Measurements from ENCODE around the gene PARP3.

PARP3 gene

DNA sequence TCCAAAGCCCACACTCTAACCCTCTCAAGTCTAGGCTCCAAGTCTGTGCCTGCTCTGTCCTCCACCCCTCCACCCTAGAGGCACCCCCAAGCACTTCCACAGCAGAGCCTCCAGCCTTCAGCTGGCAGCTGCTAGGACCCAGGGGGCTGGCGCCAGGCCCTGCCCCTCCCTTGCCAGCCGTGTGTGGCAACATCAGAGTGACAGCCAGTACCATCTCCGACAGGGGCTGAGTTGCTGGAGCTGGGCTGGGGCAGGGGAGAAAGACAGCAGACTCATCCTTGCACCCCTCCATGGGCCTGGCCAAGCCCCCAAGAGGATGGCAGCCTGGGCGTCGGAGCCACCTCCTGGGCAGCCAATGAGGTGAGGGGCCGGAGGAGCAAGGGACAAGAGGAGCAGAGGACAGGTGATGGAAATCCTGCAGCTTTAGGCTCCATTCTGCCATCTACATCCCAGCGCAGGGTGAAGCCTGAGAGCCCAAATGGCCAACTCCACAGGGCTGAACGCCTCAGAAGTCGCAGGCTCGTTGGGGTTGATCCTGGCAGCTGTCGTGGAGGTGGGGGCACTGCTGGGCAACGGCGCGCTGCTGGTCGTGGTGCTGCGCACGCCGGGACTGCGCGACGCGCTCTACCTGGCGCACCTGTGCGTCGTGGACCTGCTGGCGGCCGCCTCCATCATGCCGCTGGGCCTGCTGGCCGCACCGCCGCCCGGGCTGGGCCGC is 13.2 kb downstream of the PARP3 start, which contains the start of gene GPR62:
Gene GPR62, plus strand, starts transcription at position 207 of the 718 bp plus-strand sequence. Its CDS starts 272 bp downstream, at position 479.
- H3K36me3 ChIP-seq (ENCODE audit: insufficient read depth, low read length) = peaks cover 26% of the 10 kb centered on the region
- H3K9ac ChIP-seq (ENCODE audit: low read depth, low read length) = peak within 1 kb of the TSS; percentile 22
- peak within 1 kb of the TSS; percentile 78 for H3K4me2 ChIP-seq (ENCODE audit: low read length)
- peak within 1 kb of the TSS; percentile 49 for H3K4me3 ChIP-seq (ENCODE audit: low read length)
- no peaks in the 10 kb centered on the region for H3K9me3 ChIP-seq (replicated peaks; ENCODE audit: low read length)
- peaks cover 26% of the 10 kb centered on the region for H3K4me1 ChIP-seq (ENCODE audit: control insufficient read depth, insufficient read depth, low read length)
- no peaks in the 10 kb centered on the region for H3K27me3 ChIP-seq (ENCODE audit: control insufficient read depth, insufficient read depth, low read length)

DNA sequence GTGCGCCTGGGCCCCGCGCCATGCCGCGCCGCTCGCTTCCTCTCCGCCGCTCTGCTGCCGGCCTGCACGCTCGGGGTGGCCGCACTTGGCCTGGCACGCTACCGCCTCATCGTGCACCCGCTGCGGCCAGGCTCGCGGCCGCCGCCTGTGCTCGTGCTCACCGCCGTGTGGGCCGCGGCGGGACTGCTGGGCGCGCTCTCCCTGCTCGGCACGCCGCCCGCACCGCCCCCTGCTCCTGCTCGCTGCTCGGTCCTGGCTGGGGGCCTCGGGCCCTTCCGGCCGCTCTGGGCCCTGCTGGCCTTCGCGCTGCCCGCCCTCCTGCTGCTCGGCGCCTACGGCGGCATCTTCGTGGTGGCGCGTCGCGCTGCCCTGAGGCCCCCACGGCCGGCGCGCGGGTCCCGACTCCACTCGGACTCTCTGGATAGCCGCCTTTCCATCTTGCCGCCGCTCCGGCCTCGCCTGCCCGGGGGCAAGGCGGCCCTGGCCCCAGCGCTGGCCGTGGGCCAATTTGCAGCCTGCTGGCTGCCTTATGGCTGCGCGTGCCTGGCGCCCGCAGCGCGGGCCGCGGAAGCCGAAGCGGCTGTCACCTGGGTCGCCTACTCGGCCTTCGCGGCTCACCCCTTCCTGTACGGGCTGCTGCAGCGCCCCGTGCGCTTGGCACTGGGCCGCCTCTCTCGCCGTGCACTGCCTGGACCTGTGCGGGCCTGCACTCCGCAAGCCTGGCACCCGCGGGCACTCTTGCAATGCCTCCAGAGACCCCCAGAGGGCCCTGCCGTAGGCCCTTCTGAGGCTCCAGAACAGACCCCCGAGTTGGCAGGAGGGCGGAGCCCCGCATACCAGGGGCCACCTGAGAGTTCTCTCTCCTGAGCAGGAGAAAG is 14.0 kb downstream of the PARP3 start:
- Histone ChIP-seq H3K4me3 (ENCODE audit: low read length) (peak overlapping the region; percentile 49), H3K9ac (ENCODE audit: low read depth, low read length) (peak overlapping the region; percentile 22), H3K4me2 (ENCODE audit: low read length) (peak overlapping the region; percentile 78), H3K4me1 (ENCODE audit: control insufficient read depth, insufficient read depth, low read length) (peaks cover 26% of the 10 kb centered on the region), H3K36me3 (ENCODE audit: insufficient read depth, low read length) (peaks cover 28% of the 10 kb centered on the region), H3K9me3 (replicated peaks; ENCODE audit: low read length) (no peaks in the 10 kb centered on the region), H3K27me3 (ENCODE audit: control insufficient read depth, insufficient read depth, low read length) (no peaks in the 10 kb centered on the region)

DNA sequence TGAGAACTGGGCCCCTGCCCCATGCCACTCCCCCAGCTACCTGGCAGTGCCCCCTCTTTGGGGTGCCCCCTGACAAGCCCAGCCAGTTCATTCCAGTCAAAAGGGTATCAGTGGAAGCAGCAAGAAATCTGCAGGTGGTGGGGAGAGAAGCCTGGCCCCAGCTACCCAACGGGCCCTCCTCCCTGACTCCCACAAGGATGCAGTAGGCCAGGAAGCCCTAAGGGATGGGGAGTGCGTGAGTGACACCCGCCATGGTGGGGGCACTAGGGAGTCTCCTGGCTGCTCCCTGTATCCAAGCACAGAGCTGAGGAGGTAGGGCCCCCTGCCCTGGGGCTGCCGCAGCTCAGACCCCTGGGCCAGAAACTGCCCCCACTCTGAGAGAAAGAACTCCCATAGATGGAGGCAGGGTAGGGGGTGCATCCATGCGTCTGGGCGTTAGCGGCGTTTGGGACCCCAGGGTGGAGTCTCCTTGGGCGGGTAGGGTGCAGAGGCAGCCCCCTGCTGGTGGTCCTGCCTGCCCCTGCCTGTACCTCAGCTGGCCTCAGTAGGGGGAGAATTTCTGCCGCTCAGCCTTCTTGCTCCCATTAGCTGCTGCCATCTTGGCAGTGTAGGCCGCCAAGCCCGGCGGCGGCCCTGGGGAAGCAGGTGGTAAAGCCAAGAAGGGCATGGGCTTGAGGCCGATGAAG is 15.5 kb downstream of the PARP3 start:
- Histone ChIP-seq H3K4me3 (ENCODE audit: low read length) (no peak overlapping the region), H3K9ac (ENCODE audit: low read depth, low read length) (no peak overlapping the region), H3K36me3 (ENCODE audit: insufficient read depth, low read length) (peaks cover 33% of the 10 kb centered on the region), H3K4me1 (ENCODE audit: control insufficient read depth, insufficient read depth, low read length) (peaks cover 26% of the 10 kb centered on the region), H3K4me2 (ENCODE audit: low read length) (no peak overlapping the region), H3K27me3 (ENCODE audit: control insufficient read depth, insufficient read depth, low read length) (no peaks in the 10 kb centered on the region), H3K9me3 (replicated peaks; ENCODE audit: low read length) (no peaks in the 10 kb centered on the region)

DNA sequence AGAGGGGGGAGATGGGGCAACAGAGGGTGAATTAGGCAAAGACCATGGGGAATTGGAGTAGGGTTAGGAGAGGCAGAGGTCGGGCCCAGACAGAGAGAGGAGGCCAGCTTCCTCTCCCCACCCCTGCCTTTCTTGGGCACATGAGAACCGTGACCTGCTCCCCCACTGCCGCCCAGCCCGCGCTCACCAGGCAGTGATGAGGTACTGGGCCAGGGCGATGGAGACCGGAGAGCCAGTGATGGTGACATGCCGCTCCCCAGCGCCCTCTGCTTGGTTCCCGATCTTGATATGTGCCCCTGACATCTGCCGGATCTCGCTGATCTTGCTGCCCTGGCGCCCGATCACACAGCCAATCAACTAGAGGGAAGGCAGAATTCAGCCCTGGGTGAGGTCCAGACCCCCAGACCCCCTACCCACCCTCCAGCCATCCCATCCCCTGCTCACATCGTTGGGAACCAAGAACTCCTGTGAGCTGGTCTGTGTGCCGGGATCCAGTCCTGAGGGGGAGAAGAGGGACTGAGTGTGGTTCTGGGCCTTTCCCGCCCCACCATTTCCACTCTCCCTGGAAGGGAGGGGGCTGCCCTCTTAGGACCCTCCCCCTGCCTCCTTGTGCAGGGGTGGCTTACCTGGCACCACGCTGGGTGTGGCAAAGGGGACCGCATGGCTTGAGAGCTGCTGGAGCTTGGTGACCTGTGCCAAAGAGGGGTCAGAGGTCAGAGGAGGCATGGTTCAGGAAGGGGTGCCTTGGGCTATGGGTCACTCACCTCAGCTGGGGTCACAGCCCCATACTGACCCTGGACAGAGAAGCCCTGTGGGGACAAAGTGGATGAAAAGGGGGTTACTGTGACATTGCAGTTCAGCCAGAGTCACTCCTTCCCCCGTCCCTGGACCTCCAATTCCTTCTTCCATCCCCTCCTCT is 16.7 kb downstream of the PARP3 start:
- H3K4me3 ChIP-seq (ENCODE audit: low read length) = no peak overlapping the region
- H3K9me3 ChIP-seq (replicated peaks; ENCODE audit: low read length) = no peaks in the 10 kb centered on the region
- no peak overlapping the region for H3K9ac ChIP-seq (ENCODE audit: low read depth, low read length)
- H3K27me3 ChIP-seq (ENCODE audit: control insufficient read depth, insufficient read depth, low read length) = no peaks in the 10 kb centered on the region
- peaks cover 34% of the 10 kb centered on the region for H3K36me3 ChIP-seq (ENCODE audit: insufficient read depth, low read length)
- H3K4me2 ChIP-seq (ENCODE audit: low read length) = no peak overlapping the region
- H3K4me1 ChIP-seq (ENCODE audit: control insufficient read depth, insufficient read depth, low read length) = peaks cover 22% of the 10 kb centered on the region

DNA sequence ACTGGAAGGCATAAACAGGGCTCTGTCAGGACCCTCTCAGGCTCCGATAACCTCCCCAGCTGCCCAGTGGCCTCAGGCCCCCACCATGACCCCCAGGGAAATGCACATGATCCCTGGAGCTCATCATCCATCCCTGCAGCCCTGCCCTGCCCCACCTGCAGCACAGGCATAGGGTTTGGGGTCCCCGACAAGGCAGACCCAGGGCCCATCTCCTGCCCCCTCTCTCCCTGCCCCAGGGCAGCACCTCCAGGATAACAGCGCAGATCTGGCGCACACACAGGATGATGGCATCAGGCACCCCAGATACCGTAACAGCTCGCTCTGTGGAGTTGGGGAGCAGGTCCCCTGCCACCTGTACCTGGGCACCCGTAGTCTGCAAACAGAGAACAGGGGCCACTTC is 17.5 kb downstream of the PARP3 start:
- H3K9me3 ChIP-seq (replicated peaks; ENCODE audit: low read length) = no peaks in the 10 kb centered on the region
- no peak overlapping the region for H3K9ac ChIP-seq (ENCODE audit: low read depth, low read length)
- H3K36me3 ChIP-seq (ENCODE audit: insufficient read depth, low read length) = peaks cover 34% of the 10 kb centered on the region
- no peak overlapping the region for H3K4me2 ChIP-seq (ENCODE audit: low read length)
- peaks cover 30% of the 10 kb centered on the region for H3K4me1 ChIP-seq (ENCODE audit: control insufficient read depth, insufficient read depth, low read length)
- H3K4me3 ChIP-seq (ENCODE audit: low read length) = no peak overlapping the region
- no peaks in the 10 kb centered on the region for H3K27me3 ChIP-seq (ENCODE audit: control insufficient read depth, insufficient read depth, low read length)

DNA sequence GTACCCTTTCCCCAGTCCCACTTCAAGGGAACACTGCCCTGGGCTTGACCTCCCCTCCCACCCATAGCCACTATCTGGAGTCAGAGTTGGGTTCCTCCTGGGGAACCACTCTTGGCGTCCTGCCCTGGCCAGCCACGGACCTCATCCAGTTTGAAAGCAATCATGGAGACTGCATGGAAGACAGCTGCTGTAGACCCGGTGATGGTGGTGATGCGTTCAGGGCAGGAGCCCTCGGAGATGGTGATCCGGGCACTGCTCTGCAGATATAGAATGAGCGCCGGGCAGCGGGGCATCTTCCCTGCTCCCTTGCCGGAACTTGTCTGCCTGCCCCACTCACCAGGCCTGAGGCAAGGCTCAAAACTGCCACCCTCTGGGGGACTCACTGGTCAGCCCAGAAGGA is 18.2 kb downstream of the PARP3 start:
- Histone ChIP-seq H3K36me3 (ENCODE audit: insufficient read depth, low read length) (peaks cover 37% of the 10 kb centered on the region), H3K27me3 (ENCODE audit: control insufficient read depth, insufficient read depth, low read length) (no peaks in the 10 kb centered on the region), H3K4me3 (ENCODE audit: low read length) (no peak overlapping the region), H3K4me2 (ENCODE audit: low read length) (no peak overlapping the region), H3K9me3 (replicated peaks; ENCODE audit: low read length) (no peaks in the 10 kb centered on the region), H3K4me1 (ENCODE audit: control insufficient read depth, insufficient read depth, low read length) (peaks cover 34% of the 10 kb centered on the region), H3K9ac (ENCODE audit: low read depth, low read length) (no peak overlapping the region)

DNA sequence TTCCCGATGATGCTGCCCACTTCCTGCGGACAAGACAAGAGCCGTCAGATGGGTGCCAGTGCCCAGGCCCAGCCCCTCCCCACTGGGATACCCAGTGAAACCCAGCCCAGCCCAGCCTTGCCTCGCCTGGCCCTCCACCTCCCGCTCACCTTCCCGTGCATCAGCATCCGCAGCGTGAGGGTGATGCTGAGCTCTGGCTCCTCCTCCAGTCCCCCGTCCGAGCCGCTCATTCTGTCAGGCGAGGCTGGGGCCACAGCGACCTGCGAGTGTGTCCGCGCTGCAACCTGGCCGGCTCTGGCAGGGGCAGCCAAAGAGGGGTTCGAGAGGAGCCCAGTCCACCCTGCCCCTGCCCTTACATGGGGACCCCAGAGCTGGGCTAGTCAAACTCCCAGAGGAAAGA is 18.8 kb downstream of the PARP3 start:
- no peak overlapping the region for H3K4me3 ChIP-seq (ENCODE audit: low read length)
- H3K4me2 ChIP-seq (ENCODE audit: low read length) = no peak overlapping the region
- H3K9ac ChIP-seq (ENCODE audit: low read depth, low read length) = no peak overlapping the region
- H3K36me3 ChIP-seq (ENCODE audit: insufficient read depth, low read length) = peaks cover 37% of the 10 kb centered on the region
- H3K9me3 ChIP-seq (replicated peaks; ENCODE audit: low read length) = no peaks in the 10 kb centered on the region
- H3K27me3 ChIP-seq (ENCODE audit: control insufficient read depth, insufficient read depth, low read length) = no peaks in the 10 kb centered on the region
- peaks cover 34% of the 10 kb centered on the region for H3K4me1 ChIP-seq (ENCODE audit: control insufficient read depth, insufficient read depth, low read length)

DNA sequence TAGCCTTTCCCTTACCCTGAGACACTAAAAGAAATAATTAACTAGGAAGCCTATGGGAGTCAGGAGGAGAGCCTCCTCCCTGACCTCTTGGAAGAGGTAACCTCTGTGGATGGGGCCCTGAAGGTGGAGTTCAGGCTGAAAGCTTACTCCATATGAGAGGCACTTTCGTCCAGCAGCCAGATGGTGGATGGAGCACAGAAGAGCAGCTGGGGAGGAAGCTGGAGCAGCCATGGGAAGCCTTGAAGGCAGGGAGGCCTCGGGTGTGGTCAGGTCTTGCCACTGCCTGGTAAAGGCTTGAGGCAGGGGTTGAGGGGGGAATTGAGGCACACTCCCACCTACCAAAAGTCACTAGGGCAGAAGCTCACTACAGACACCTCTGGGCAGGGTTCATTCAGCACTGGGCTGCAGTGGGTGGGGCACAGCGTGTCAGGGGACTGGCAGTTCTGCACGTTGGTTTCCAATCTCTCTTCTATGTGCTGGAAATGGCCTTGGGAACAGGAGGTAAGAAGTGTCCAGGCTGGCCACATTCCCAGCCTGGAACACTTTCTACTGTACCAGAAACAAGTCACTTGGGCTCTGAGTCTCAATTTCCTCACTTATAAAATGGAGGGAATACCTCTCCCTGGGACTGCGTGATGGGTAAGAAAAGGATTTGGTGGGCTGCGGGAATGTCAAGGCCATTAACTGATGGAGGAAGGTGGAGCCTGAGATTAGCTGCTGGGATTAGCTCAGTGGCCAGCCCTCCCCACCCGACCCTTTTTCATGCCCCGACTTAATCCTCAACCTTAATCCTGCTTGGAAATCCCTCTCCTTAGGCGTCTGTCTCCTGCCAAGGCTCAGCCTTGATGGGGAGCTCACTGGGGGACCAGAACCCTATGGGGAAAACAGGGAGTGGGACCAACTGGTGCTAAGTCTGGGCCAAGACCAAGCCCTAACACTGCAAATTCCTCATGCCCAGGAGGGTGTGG is 19.7 kb downstream of the PARP3 start:
- no peak overlapping the region for H3K9ac ChIP-seq (ENCODE audit: low read depth, low read length)
- no peak overlapping the region for H3K4me2 ChIP-seq (ENCODE audit: low read length)
- peaks cover 34% of the 10 kb centered on the region for H3K36me3 ChIP-seq (ENCODE audit: insufficient read depth, low read length)
- peaks cover 35% of the 10 kb centered on the region for H3K4me1 ChIP-seq (ENCODE audit: control insufficient read depth, insufficient read depth, low read length)
- H3K27me3 ChIP-seq (ENCODE audit: control insufficient read depth, insufficient read depth, low read length) = no peaks in the 10 kb centered on the region
- H3K4me3 ChIP-seq (ENCODE audit: low read length) = no peak overlapping the region
- no peaks in the 10 kb centered on the region for H3K9me3 ChIP-seq (replicated peaks; ENCODE audit: low read length)

DNA sequence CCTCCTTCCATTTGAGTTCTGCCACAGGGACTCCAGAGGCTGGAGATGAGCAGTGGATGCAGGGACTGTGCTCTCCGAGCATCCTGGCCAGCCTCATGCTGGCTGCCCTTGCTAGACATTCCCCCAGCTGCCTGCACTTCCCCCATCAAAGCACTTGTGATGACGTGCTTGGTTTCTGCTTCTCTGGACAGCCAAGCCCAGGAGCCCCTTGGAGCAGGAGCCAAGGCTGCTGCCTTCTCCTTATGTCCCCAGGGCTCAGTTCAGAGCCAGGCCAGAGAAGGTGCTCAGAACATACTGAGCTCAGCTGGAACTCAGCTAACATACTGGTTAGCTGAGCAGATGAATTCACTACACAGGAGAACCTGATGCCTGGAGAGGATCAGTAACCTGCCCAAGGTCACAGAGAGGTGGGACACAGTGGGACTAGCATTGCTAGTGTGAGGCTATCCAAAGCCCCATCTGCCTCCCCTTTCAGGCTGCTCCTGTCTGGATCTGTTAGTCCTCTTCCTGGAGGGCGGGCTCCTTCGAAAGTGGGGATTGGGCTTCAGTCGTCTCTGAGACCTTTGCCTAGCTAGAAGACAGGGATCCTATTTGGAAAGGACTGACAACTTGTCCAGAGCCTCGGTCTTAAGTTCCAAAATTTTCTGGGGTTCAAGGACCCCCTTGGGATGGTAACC is 20.8 kb downstream of the PARP3 start:
- Histone ChIP-seq H3K36me3 (ENCODE audit: insufficient read depth, low read length) (peaks cover 25% of the 10 kb centered on the region), H3K4me2 (ENCODE audit: low read length) (no peak overlapping the region), H3K4me3 (ENCODE audit: low read length) (no peak overlapping the region), H3K27me3 (ENCODE audit: control insufficient read depth, insufficient read depth, low read length) (no peaks in the 10 kb centered on the region), H3K9me3 (replicated peaks; ENCODE audit: low read length) (no peaks in the 10 kb centered on the region), H3K4me1 (ENCODE audit: control insufficient read depth, insufficient read depth, low read length) (peaks cover 38% of the 10 kb centered on the region), H3K9ac (ENCODE audit: low read depth, low read length) (no peak overlapping the region)

Data from skeletal muscle satellite cell (primary cell).